ENCODE measurements around the gene C11orf24. TPM values are rescaled to one million over a fixed set of nuclear protein-coding genes. Genes with fewer than 3 reads are reported as not detected.

Gene C11orf24
- polyA plus RNA-seq, 3 donors: 9.5 to 21.8 (median 12.6) TPM

DNA sequence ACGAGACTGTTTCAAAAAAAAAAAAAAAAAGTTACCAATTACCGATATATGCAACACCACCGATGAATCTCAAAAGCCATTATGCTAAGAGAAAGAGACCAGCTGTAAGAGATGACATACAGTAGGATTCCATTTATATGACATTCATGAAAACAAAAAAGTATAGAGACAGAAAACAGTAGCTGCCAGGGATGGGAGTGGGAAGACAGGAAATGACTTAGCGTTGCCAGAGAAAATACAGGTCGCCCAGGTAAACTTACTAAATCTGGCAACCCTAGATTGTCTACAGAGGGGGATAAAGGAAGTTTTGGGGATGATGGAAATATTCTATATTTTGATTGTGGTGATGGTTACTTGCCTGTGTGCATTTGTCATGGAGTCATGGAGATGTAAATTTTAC, 7.9 kb upstream of the C11orf24 start:
- no peak overlapping the region for H3K4me3 ChIP-seq (replicated peaks in 1 of 3; ENCODE audit: low read depth in 2 of 3, low read length in 3 of 3)
- H3K4me1 Mint-ChIP-seq: peaks cover 17% of the 10 kb centered on the region
- H3K36me3 ChIP-seq (replicated peaks in 1 of 2; ENCODE audit: control insufficient read depth in 1 of 2, insufficient read depth in 2 of 2, low read length in 2 of 2): no peaks in the 10 kb centered on the region
- peaks cover 1 to 4% (median 4%) of the 10 kb centered on the region in 3 donors for H3K27me3 Mint-ChIP-seq (ENCODE audit: low read depth in 3 of 3)
- H3K27ac ChIP-seq (ENCODE audit: low read depth in 1 of 2, low read length in 2 of 2): no peak overlapping the region
- H4K20me1 ChIP-seq (ENCODE audit: insufficient read depth, low read length): no peaks in the 10 kb centered on the region
- H3K27ac Mint-ChIP-seq: no peak overlapping the region
- H3K9me3 Mint-ChIP-seq: peaks cover 0 to 7% (median 3%) of the 10 kb centered on the region in 7 donors
- no peak overlapping the region for H3K4me2 ChIP-seq (replicated peaks; ENCODE audit: extremely low read depth, low read length, poor library complexity, severe bottlenecking)
- H3K9ac ChIP-seq (ENCODE audit: insufficient read depth, low read length, poor library complexity, severe bottlenecking): no peak overlapping the region
- H3K9me3 ChIP-seq (replicated peaks in 1 of 2; ENCODE audit: control insufficient read depth in 1 of 2, insufficient read depth in 1 of 2, low read length in 2 of 2): no peaks in the 10 kb centered on the region
- intact Hi-C loops (cut with micrococcal nuclease): no loop called here
- no peaks in the 10 kb centered on the region for H3K79me2 ChIP-seq (ENCODE audit: insufficient read depth, low read length)
- TF ChIP-seq, protein P1, sequence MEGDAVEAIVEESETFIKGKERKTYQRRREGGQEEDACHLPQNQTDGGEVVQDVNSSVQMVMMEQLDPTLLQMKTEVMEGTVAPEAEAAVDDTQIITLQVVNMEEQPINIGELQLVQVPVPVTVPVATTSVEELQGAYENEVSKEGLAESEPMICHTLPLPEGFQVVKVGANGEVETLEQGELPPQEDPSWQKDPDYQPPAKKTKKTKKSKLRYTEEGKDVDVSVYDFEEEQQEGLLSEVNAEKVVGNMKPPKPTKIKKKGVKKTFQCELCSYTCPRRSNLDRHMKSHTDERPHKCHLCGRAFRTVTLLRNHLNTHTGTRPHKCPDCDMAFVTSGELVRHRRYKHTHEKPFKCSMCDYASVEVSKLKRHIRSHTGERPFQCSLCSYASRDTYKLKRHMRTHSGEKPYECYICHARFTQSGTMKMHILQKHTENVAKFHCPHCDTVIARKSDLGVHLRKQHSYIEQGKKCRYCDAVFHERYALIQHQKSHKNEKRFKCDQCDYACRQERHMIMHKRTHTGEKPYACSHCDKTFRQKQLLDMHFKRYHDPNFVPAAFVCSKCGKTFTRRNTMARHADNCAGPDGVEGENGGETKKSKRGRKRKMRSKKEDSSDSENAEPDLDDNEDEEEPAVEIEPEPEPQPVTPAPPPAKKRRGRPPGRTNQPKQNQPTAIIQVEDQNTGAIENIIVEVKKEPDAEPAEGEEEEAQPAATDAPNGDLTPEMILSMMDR (IDR thresholded peaks at IDR 0.05): no peak
- H3K27me3 ChIP-seq (ENCODE audit: control insufficient read depth in 2 of 2, insufficient read depth in 2 of 2, low read length in 2 of 2): no peaks in the 10 kb centered on the region
- 75% methylated on average over 2 of the region's 5 CpGs for WGBS (ENCODE audit: insufficient coverage)
- peaks cover 14 to 18% of the 10 kb centered on the region in 2 donors for H3K4me1 ChIP-seq (ENCODE audit: control insufficient read depth in 1 of 2, insufficient read depth in 2 of 2, low read length in 2 of 2)
- DNase-seq: no peak
- H3K4me3 Mint-ChIP-seq: no peak overlapping the region
- no peak overlapping the region for H2AFZ ChIP-seq (ENCODE audit: insufficient read depth, low read depth, low read length, poor library complexity, severe bottlenecking)
- no peaks in the 10 kb centered on the region for H3K36me3 Mint-ChIP-seq

DNA sequence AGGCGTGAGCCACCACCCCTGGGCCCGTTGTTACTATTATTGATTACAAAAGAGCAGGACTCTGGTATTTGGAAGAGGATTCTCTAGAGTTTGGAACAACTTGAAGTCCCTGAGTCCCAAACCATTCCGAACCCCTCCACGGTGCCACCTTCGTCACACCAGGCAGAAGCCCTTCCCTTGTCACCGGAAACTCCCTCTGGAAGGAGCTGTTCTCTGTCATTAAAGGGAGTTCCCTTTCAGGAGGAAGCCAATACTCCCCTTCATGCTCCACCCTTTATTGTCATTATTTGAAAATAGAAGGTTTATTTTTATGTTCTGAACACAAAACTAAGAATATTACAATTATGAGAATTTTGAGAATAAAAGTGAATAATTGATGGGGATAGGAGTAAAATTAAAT, 5.1 kb upstream of the C11orf24 start:
- peaks cover 24% of the 10 kb centered on the region for H3K4me1 Mint-ChIP-seq
- H3K4me3 Mint-ChIP-seq: no peak overlapping the region
- no peak for DNase-seq
- Histone ChIP-seq H2AFZ (ENCODE audit: insufficient read depth, low read depth, low read length, poor library complexity, severe bottlenecking) (no peak overlapping the region), H3K36me3 (replicated peaks in 1 of 2; ENCODE audit: control insufficient read depth in 1 of 2, insufficient read depth in 2 of 2, low read length in 2 of 2) (no peaks in the 10 kb centered on the region), H3K27ac (ENCODE audit: low read depth in 1 of 2, low read length in 2 of 2) (no peak overlapping the region), H3K79me2 (ENCODE audit: insufficient read depth, low read length) (peaks cover 6% of the 10 kb centered on the region), H3K4me3 (replicated peaks in 1 of 3; ENCODE audit: low read depth in 2 of 3, low read length in 3 of 3) (no peak overlapping the region), H3K9ac (ENCODE audit: insufficient read depth, low read length, poor library complexity, severe bottlenecking) (no peak overlapping the region), H3K27me3 (ENCODE audit: control insufficient read depth in 2 of 2, insufficient read depth in 2 of 2, low read length in 2 of 2) (no peaks in the 10 kb centered on the region), H3K4me1 (ENCODE audit: control insufficient read depth in 1 of 2, insufficient read depth in 2 of 2, low read length in 2 of 2) (peaks cover 24 to 33% of the 10 kb centered on the region in 2 donors), H4K20me1 (ENCODE audit: insufficient read depth, low read length) (no peaks in the 10 kb centered on the region), H3K4me2 (replicated peaks; ENCODE audit: extremely low read depth, low read length, poor library complexity, severe bottlenecking) (no peak overlapping the region), H3K9me3 (replicated peaks in 1 of 2; ENCODE audit: control insufficient read depth in 1 of 2, insufficient read depth in 1 of 2, low read length in 2 of 2) (no peaks in the 10 kb centered on the region)
- H3K27me3 Mint-ChIP-seq (ENCODE audit: low read depth in 3 of 3): peaks cover 0 to 7% (median 0%) of the 10 kb centered on the region in 3 donors
- TF ChIP-seq, protein P1 (IDR thresholded peaks at IDR 0.05): no peak
- H3K36me3 Mint-ChIP-seq: no peaks in the 10 kb centered on the region
- intact Hi-C loops (cut with micrococcal nuclease): no loop called here
- WGBS (ENCODE audit: insufficient coverage): 94% methylated on average over 2 of the region's 6 CpGs
- H3K27ac Mint-ChIP-seq: no peak overlapping the region
- H3K9me3 Mint-ChIP-seq: peaks cover 0 to 1% (median 0%) of the 10 kb centered on the region in 7 donors

All from CD14-positive monocyte (primary cell).